Testis (tissue), 3 donors: ENCODE measurements around the gene KHDC1. TPM values are rescaled to one million over a fixed set of nuclear protein-coding genes. Genes with fewer than 3 reads are reported as not detected.
"Not testable (repeated sequence)": the region's sequence is repeated elsewhere in the genome, so short reads cannot be mapped to it uniquely, and the experiment has no call there.

Experiments
- DNase-seq: peaks from one replicate; pipeline ENCODE4 v3.0.0-alpha.2; 2019
- H3K27ac ChIP-seq, 2 donors: fragments of 200-600 bp; sonication (generic); one replicate each; pipeline ENCODE4 v1.5.1; 2019
- H3K27me3 ChIP-seq: fragments of 200-600 bp; sonication (generic); one replicate; pipeline ENCODE4 v1.5.1; 2019
- H3K36me3 ChIP-seq: fragments of 200-600 bp; sonication (generic); one replicate; pipeline ENCODE4 v1.5.1; 2017; ENCODE audit warnings: low read depth; ENCODE audit errors: missing control alignments
- H3K4me1 ChIP-seq: fragments of 200-600 bp; sonication (generic); one replicate; pipeline ENCODE4 v1.5.1; 2019
- H3K4me3 ChIP-seq, 2 donors: fragments of 200-600 bp; sonication (generic); one replicate each; pipeline ENCODE4 v1.5.1; 2017 to 2019
- H3K9me3 ChIP-seq: fragments of 200-600 bp; sonication (generic); one replicate; pipeline ENCODE4 v1.5.1; 2017
- CTCF ChIP-seq, 3 experiments: fragments of 450-650 bp in 2 of 3; fragments of 200-600 bp in 1 of 3; sonication (generic) in 1 of 3; IDR thresholded peaks; one replicate each; pipeline ENCODE4 v1.5.1; 2016 to 2019; ENCODE audit warnings: antibody characterized with exemption in 3 of 3, mild to moderate bottlenecking in 2 of 3, moderate library complexity in 1 of 3
- POLR2A ChIP-seq: fragments of 450-650 bp; IDR thresholded peaks from one replicate; pipeline ENCODE4 v1.6.1; 2017; ENCODE audit warnings: antibody characterized with exemption, mild to moderate bottlenecking, moderate library complexity
- WGBS, 2 donors: methylation state at CpG; one replicate each; pipeline ENCODE4 v1.1.5; 2018; 5-methylcytosine and 5-hydroxymethylcytosine counted together
- intact Hi-C: fragments of 100-400 bp; cut with DNase I; formaldehyde crosslinking; loops from one replicate; pipeline ENCODE4 v1.15.1; 2023; ENCODE audit warnings: low total_unique reads
- polyA plus RNA-seq: library from polyadenylated mRNA; stranded (reverse); fragments of 350-450 nt; fragmentation: Illumina TruSeq; extraction: RNeasy Lipid Tissue Mini Kit (QIAGEN cat#74804); gene quantifications from one replicate; pipeline ENCODE4 v1.2.3, GENCODE V29; 2014; ENCODE audit warnings: low read depth, low replicate concordance; ENCODE audit not compliant: insufficient read depth
- total RNA-seq, 2 donors: library from RNA; depleted of rRNA; stranded (reverse); fragments of >200 nt; gene quantifications; one replicate each; pipeline ENCODE4 v1.2.3, GENCODE V29; 2016

The KHDC1 gene
- total and polyA plus RNA-seq, 3 donors from 2014 or later, result 4.8 to 8.5 (median 6.6) TPM

GRCh38 chr6:73308712-73309534 is 45.9 kb upstream of the KHDC1 start:
- intact Hi-C loops, result no loop called here
- Histone ChIP-seq H3K4me1 (peaks cover 6% of the 10 kb centered on the region), H3K27me3 (no peaks in the 10 kb centered on the region), H3K27ac (no peak overlapping the region), H3K4me3 (peak overlapping the region; percentile 51 to 65), H3K9me3 (no peaks in the 10 kb centered on the region), H3K36me3 (no peaks in the 10 kb centered on the region)
- no peak for TF ChIP-seq CTCF (IDR thresholded peaks at IDR 0.05)
- no peak for TF ChIP-seq POLR2A
- 53 to 71% methylated on average over 25 to 26 of the region's 26 CpGs for WGBS, 2 donors
- peak; percentile 15 for DNase-seq

GRCh38 chr6:73303773-73304172 is 40.8 kb upstream of the KHDC1 start:
- H3K9me3 ChIP-seq, H3K27me3 ChIP-seq, H3K36me3 ChIP-seq, DNase-seq, H3K4me3 ChIP-seq, H3K4me1 ChIP-seq, H3K27ac ChIP-seq, intact Hi-C loops: not testable (repeated sequence)
- WGBS, 2 donors, result 87 to 94% methylated on average over 7 of the region's 7 CpGs

- Histone ChIP-seq H3K4me3 (no peak overlapping the region), H3K9me3 (no peaks in the 10 kb centered on the region), H3K27me3 (no peaks in the 10 kb centered on the region), H3K4me1 (no peaks in the 10 kb centered on the region), H3K27ac (no peak overlapping the region), H3K36me3 (no peaks in the 10 kb centered on the region)
- intact Hi-C loops, result no loop called here
- TF ChIP-seq CTCF (IDR thresholded peaks at IDR 0.05), result no peak
- no peak for TF ChIP-seq POLR2A
- no peak for DNase-seq
- 89 to 90% methylated on average over 2 of the region's 2 CpGs for WGBS, 2 donors
Observed at GRCh38 chr6:73302339-73302738, 39.3 kb upstream of the KHDC1 start.

GRCh38 chr6:73299151-73299971 is 36.4 kb upstream of the KHDC1 start:
- TF ChIP-seq POLR2A (no peak), CTCF (IDR thresholded peaks at IDR 0.05) (no peak)
- no peaks in the 10 kb centered on the region for H3K27me3 ChIP-seq
- 21 to 34% methylated on average over 24 to 50 of the region's 50 CpGs for WGBS, 2 donors
- peak; percentile 14 for DNase-seq
- no peaks in the 10 kb centered on the region for H3K36me3 ChIP-seq
- no peak overlapping the region for H3K27ac ChIP-seq
- H3K4me1 ChIP-seq, result no peaks in the 10 kb centered on the region
- intact Hi-C loops, result no loop called here
- H3K9me3 ChIP-seq, result no peaks in the 10 kb centered on the region
- peak overlapping the region; percentile 31 to 52 for H3K4me3 ChIP-seq

GRCh38 chr6:73293331-73293730 is 30.3 kb upstream of the KHDC1 start:
- no peaks in the 10 kb centered on the region for H3K36me3 ChIP-seq
- no peak overlapping the region for H3K4me3 ChIP-seq
- no peak for TF ChIP-seq POLR2A
- no peak for TF ChIP-seq CTCF (IDR thresholded peaks at IDR 0.05)
- intact Hi-C loops, result no loop called here
- no peak overlapping the region for H3K27ac ChIP-seq
- no peak for DNase-seq
- WGBS, 2 donors, result 92 to 100% methylated on average over 3 of the region's 3 CpGs
- H3K9me3 ChIP-seq, result no peaks in the 10 kb centered on the region
- no peaks in the 10 kb centered on the region for H3K27me3 ChIP-seq
- H3K4me1 ChIP-seq, result no peaks in the 10 kb centered on the region
